GM10266 (cell line): Measurements from ENCODE around the gene PDE6A.
A peak's percentile ranks its signal among the peaks of the same experiment; 100 is the strongest.

ENCODE experiments used
- DNase-seq: peaks from one replicate; pipeline ENCODE4 v3.0.0; 2012; ENCODE audit errors: extremely low spot score
- CTCF ChIP-seq: IDR thresholded peaks from 2 replicates; pipeline ENCODE4 v1.5.1; 2012; ENCODE audit warnings: mild to moderate bottlenecking, low read depth; ENCODE audit not compliant: control insufficient read depth, insufficient read depth; ENCODE audit errors: missing control alignments

PDE6A gene

GRCh38 chr5:149857499-149857898, 87.1 kb downstream of the PDE6A start:
- no peak for TF ChIP-seq CTCF
- DNase-seq = no peak

GRCh38 chr5:149855366-149855765, 89.2 kb downstream of the PDE6A start:
- no peak for DNase-seq
- no peak for TF ChIP-seq CTCF

- no peak for DNase-seq
- no peak for TF ChIP-seq CTCF
Observed at GRCh38 chr5:149854866-149855265, 89.7 kb downstream of the PDE6A start.

- TF ChIP-seq CTCF = no peak
Observed at GRCh38 chr5:149853701-149854100, 90.9 kb downstream of the PDE6A start.

GRCh38 chr5:149853331-149853648, 91.3 kb downstream of the PDE6A start:
- no peak for DNase-seq
- TF ChIP-seq CTCF = no peak

More at GRCh38 chr5:149853701-149854100, 90.9 kb downstream of the PDE6A start:
- DNase-seq = no peak

- DNase-seq = peak; percentile 67
- peak; percentile 87 for TF ChIP-seq CTCF
Observed at GRCh38 chr5:149852641-149853330, 91.8 kb downstream of the PDE6A start.

- no peak for DNase-seq
- TF ChIP-seq CTCF = no peak
Observed at GRCh38 chr5:149851211-149851610, 93.4 kb downstream of the PDE6A start.
